Measurements from ENCODE around the gene CNPY1.

CNPY1 gene

GRCh38 chr7:155487509-155488482 is 58.6 kb downstream of the CNPY1 start:
- DNase-seq: no peak

GRCh38 chr7:155486783-155487508 is 59.4 kb downstream of the CNPY1 start:
- no peak for DNase-seq

- no peak for DNase-seq
Observed at GRCh38 chr7:155484483-155485399, 61.6 kb downstream of the CNPY1 start.

GRCh38 chr7:155483868-155484325 is 62.5 kb downstream of the CNPY1 start:
- DNase-seq: no peak

- DNase-seq: no peak
Observed at GRCh38 chr7:155483245-155483644, 63.1 kb downstream of the CNPY1 start.

- no peak for DNase-seq
Observed at GRCh38 chr7:155482511-155483183, 63.7 kb downstream of the CNPY1 start.

GRCh38 chr7:155481764-155482163 is 64.6 kb downstream of the CNPY1 start:
- no peak for DNase-seq

- no peak for DNase-seq
Observed at GRCh38 chr7:155477476-155477875, 68.9 kb downstream of the CNPY1 start.

GRCh38 chr7:155471718-155472117 is 74.6 kb downstream of the CNPY1 start:
- no peak for DNase-seq

- no peak for DNase-seq
Observed at GRCh38 chr7:155470686-155471638, 75.4 kb downstream of the CNPY1 start.

- no peak for DNase-seq
Observed at GRCh38 chr7:155470186-155470487, 76.2 kb downstream of the CNPY1 start.

GRCh38 chr7:155469311-155470185 is 76.8 kb downstream of the CNPY1 start:
- DNase-seq: no peak

- DNase-seq: no peak
Observed at GRCh38 chr7:155468785-155469148, 77.6 kb downstream of the CNPY1 start.

GRCh38 chr7:155467846-155468784 is 78.2 kb downstream of the CNPY1 start:
- no peak for DNase-seq

- no peak for DNase-seq
Observed at GRCh38 chr7:155466814-155467733, 79.3 kb downstream of the CNPY1 start.

GRCh38 chr7:155466142-155466813 is 80.1 kb downstream of the CNPY1 start:
- DNase-seq: no peak

GRCh38 chr7:155465761-155466141 is 80.6 kb downstream of the CNPY1 start:
- DNase-seq: no peak

Measured in activated naive CD4-positive, alpha-beta T cell treated with anti-CD3 and anti-CD28 coated beads, Interleukin-2, amount 50 U/mL, for 16 hours (primary cell).